ENCODE data around the gene CD55. TPM values are rescaled to one million over a fixed set of nuclear protein-coding genes. Genes with fewer than 3 reads are reported as not detected.

The CD55 gene
- total RNA-seq, 1 donor from 2014 or later = 60.4 TPM

DNA sequence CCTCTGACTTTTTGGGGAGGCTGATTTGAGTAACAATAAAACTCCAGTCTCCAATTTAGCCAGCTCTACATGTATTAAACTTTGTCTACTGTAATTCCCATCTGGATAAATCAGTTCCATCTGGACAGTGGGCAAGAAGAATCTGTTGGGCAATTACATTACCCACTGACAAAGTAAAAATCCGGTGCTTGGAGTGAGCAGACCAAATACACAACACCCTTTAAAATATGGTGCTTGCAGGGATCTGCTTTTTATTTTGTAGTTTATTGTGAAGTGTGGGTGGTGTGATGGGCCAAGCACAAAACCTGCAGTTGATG lies 8.9 kb upstream of the CD55 start:
- peaks cover 49% of the 10 kb centered on the region for H3K4me1 ChIP-seq
- intact Hi-C loops (cut with micrococcal nuclease) = no loop called here
- no peaks in the 10 kb centered on the region for H3K9me3 ChIP-seq (replicated peaks)
- H3K27ac ChIP-seq (replicated peaks) = peak overlapping the region; percentile 79
- H3K27me3 ChIP-seq (ENCODE audit: low read depth) = no peaks in the 10 kb centered on the region
- H3K4me3 ChIP-seq = no peak overlapping the region
- no peaks in the 10 kb centered on the region for H3K36me3 ChIP-seq
- no peak for DNase-seq
- TF ChIP-seq, protein P1, sequence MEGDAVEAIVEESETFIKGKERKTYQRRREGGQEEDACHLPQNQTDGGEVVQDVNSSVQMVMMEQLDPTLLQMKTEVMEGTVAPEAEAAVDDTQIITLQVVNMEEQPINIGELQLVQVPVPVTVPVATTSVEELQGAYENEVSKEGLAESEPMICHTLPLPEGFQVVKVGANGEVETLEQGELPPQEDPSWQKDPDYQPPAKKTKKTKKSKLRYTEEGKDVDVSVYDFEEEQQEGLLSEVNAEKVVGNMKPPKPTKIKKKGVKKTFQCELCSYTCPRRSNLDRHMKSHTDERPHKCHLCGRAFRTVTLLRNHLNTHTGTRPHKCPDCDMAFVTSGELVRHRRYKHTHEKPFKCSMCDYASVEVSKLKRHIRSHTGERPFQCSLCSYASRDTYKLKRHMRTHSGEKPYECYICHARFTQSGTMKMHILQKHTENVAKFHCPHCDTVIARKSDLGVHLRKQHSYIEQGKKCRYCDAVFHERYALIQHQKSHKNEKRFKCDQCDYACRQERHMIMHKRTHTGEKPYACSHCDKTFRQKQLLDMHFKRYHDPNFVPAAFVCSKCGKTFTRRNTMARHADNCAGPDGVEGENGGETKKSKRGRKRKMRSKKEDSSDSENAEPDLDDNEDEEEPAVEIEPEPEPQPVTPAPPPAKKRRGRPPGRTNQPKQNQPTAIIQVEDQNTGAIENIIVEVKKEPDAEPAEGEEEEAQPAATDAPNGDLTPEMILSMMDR (IDR thresholded peaks at IDR 0.05; ENCODE audit: borderline replicate concordance) = no peak

DNA sequence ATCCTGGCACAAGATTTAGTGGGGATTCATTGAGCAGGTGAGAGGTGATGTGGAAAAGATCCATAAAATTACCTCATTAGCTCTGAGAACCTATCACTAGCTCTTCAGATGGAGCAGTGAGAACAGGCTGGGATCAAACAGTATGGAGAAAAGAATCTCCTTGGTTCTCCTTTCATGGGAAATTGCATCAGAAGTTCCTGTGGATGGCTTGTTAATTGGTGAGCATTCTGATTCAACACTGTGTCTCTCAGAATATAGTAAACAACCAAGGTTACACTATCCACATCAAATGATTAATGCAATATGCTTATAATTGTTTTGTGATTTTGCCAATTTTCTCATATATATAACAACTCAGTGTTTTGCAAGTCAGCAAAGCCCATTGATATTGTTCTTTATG lies 8.3 kb upstream of the CD55 start:
- no peak for DNase-seq
- TF ChIP-seq, protein P1 (IDR thresholded peaks at IDR 0.05; ENCODE audit: borderline replicate concordance) = no peak
- Histone ChIP-seq H3K4me3 (no peak overlapping the region), H3K27me3 (ENCODE audit: low read depth) (no peaks in the 10 kb centered on the region), H3K27ac (replicated peaks) (no peak overlapping the region), H3K36me3 (no peaks in the 10 kb centered on the region), H3K4me1 (peaks cover 54% of the 10 kb centered on the region), H3K9me3 (replicated peaks) (no peaks in the 10 kb centered on the region)
- intact Hi-C loops (cut with micrococcal nuclease) = no loop called here

DNA sequence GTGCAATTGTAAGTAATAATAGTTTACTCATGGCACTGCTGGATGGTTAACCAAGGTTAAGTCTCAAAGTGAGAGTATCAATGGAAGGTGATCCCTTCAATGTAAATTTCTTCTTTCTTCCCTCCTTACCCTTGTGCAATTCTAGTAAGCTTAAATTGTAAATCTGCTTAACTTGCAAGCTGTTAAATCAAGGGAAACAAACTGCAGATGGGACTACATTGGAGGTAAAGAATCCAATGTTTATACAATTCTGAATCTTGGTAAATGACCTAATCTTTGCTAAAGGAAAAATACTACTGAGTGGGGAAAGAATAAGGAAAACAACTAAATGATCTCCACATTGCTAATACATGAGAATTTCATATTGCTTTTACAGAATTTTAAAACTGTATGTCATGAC lies 6.7 kb upstream of the CD55 start:
- Histone ChIP-seq H3K27ac (replicated peaks) (peak overlapping the region; percentile 9), H3K4me3 (no peak overlapping the region), H3K27me3 (ENCODE audit: low read depth) (no peaks in the 10 kb centered on the region), H3K9me3 (replicated peaks) (no peaks in the 10 kb centered on the region), H3K36me3 (no peaks in the 10 kb centered on the region), H3K4me1 (peaks cover 50% of the 10 kb centered on the region)
- no peak for DNase-seq
- intact Hi-C loops (cut with micrococcal nuclease) = no loop called here
- TF ChIP-seq, protein P1 (IDR thresholded peaks at IDR 0.05; ENCODE audit: borderline replicate concordance) = no peak

DNA sequence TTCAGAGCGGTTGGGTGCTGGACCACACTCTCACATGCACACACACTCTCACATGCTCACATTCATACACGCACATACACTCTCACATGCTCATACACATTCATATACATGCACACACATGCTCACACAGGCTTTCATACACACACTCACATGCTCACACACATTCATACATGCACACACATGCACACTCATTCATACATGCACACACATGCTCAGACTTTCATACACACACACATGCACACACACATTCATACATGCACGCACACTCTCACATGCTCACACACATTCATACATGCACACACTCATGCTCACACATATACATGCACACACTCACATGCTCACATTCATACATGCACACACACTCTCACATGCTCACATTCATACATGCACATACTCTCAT lies 6.0 kb upstream of the CD55 start:
- Histone ChIP-seq H3K4me1 (peaks cover 44% of the 10 kb centered on the region), H3K36me3 (no peaks in the 10 kb centered on the region), H3K4me3 (no peak overlapping the region), H3K27me3 (ENCODE audit: low read depth) (no peaks in the 10 kb centered on the region), H3K27ac (replicated peaks) (no peak overlapping the region), H3K9me3 (replicated peaks) (no peaks in the 10 kb centered on the region)
- TF ChIP-seq, protein P1 (IDR thresholded peaks at IDR 0.05; ENCODE audit: borderline replicate concordance) = no peak
- intact Hi-C loops (cut with micrococcal nuclease) = no loop called here
- DNase-seq = no peak

DNA sequence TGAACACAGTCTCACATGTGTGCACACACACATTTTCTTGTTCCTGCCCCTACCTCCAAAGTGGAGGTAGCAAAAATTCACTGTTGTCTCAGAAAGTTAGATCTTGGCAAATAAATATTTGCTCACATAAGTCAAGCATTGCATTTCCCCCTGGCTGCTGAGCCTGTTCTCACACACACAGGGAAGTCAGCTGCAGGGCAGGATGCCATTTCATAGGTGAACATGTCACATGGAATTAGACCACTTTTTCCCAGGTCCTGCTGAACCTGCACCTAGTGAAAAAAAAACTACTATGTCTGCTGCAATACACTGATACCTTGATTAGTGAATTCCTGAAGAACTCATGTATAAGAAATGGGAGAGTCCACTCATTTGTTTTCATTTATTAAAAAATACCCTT lies 5.3 kb upstream of the CD55 start:
- no peak for DNase-seq
- intact Hi-C loops (cut with micrococcal nuclease) = no loop called here
- Histone ChIP-seq H3K27ac (replicated peaks) (no peak overlapping the region), H3K4me3 (no peak overlapping the region), H3K9me3 (replicated peaks) (no peaks in the 10 kb centered on the region), H3K36me3 (no peaks in the 10 kb centered on the region), H3K4me1 (peaks cover 37% of the 10 kb centered on the region), H3K27me3 (ENCODE audit: low read depth) (no peaks in the 10 kb centered on the region)
- TF ChIP-seq, protein P1 (IDR thresholded peaks at IDR 0.05; ENCODE audit: borderline replicate concordance) = peak; percentile 14
